GM12874 (cell line): ENCODE measurements around the gene KCNJ9.

ENCODE experiments used
- TF ChIP-seq, protein P1 (sequence below): IDR thresholded peaks from 2 replicates; pipeline ENCODE4 v1.5.1; 2011; ENCODE audit warnings: low read depth, mild to moderate bottlenecking, control low read depth, low read length, moderate library complexity; ENCODE audit not compliant: insufficient read depth

The KCNJ9 gene

DNA sequence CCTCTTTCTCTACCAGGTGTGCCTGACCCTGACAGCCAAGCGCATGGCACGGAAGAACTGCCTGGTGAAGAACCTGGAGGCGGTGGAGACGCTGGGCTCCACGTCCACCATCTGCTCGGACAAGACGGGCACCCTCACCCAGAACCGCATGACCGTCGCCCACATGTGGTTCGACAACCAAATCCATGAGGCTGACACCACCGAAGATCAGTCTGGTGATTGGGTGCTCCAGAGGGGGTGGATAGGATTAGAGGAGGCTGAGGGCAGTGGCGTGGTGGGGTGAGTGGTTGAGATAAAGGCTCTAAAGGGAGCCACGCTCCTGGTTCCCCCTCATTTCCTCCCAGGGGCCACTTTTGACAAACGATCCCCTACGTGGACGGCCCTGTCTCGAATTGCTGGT is 47.3 kb downstream of the KCNJ9 start:
- TF ChIP-seq, protein P1, sequence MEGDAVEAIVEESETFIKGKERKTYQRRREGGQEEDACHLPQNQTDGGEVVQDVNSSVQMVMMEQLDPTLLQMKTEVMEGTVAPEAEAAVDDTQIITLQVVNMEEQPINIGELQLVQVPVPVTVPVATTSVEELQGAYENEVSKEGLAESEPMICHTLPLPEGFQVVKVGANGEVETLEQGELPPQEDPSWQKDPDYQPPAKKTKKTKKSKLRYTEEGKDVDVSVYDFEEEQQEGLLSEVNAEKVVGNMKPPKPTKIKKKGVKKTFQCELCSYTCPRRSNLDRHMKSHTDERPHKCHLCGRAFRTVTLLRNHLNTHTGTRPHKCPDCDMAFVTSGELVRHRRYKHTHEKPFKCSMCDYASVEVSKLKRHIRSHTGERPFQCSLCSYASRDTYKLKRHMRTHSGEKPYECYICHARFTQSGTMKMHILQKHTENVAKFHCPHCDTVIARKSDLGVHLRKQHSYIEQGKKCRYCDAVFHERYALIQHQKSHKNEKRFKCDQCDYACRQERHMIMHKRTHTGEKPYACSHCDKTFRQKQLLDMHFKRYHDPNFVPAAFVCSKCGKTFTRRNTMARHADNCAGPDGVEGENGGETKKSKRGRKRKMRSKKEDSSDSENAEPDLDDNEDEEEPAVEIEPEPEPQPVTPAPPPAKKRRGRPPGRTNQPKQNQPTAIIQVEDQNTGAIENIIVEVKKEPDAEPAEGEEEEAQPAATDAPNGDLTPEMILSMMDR = no peak

DNA sequence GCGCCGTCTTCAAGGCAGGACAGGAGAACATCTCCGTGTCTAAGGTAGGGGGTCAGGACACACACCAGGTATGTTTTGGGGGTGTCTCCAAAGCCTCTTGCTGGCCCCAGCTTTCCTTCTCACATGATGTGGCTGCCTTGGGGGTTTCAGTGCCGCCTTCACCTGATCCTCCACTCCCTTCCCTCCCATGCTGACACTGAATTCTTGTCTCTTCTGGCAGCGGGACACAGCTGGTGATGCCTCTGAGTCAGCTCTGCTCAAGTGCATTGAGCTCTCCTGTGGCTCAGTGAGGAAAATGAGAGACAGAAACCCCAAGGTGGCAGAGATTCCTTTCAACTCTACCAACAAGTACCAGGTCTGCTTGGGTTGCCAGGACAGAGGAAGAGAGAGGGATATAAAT is 47.7 kb downstream of the KCNJ9 start:
- TF ChIP-seq, protein P1 = no peak

DNA sequence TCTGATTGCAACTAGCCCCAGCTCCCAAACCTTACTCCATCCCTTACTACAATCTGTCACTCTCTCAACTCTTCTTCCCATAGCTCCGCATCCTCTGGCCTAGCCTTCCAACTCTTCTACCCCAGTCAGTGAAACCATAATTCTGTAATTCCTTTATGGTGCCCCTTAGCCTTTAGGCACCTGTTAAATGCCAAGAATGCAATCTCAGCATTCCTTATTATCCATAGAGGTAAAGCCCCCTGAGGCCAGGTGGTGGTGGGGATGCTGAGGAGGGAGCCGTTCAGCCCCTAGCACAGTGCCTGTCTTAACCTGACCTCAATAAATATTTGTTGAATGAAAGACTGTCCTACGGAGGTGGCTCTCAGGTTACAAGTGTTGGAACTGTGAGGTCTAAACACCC is 48.2 kb downstream of the KCNJ9 start:
- TF ChIP-seq, protein P1 = no peak

GRCh38 chr1:160129966-160130365 is 48.6 kb downstream of the KCNJ9 start:
- TF ChIP-seq, protein P1 = no peak

- TF ChIP-seq, protein P1 = no peak
Measured at GRCh38 chr1:160130486-160130885, 49.1 kb downstream of the KCNJ9 start.

- TF ChIP-seq, protein P1 = no peak
Measured at GRCh38 chr1:160130939-160131338, 49.6 kb downstream of the KCNJ9 start.

- TF ChIP-seq, protein P1 = no peak
Measured at GRCh38 chr1:160131803-160132565, 50.6 kb downstream of the KCNJ9 start.
